ENCODE data around the gene FARS2. TPM values are rescaled to one million over a fixed set of nuclear protein-coding genes. Genes with fewer than 3 reads are reported as not detected.

FARS2 gene
- total and polyA plus RNA-seq, 9 of the 15 experiments (the other 6 are each of a cell fraction or from before 2014, with no cell fraction given) = 16.5 to 62.2 (median 27.0) TPM

DNA sequence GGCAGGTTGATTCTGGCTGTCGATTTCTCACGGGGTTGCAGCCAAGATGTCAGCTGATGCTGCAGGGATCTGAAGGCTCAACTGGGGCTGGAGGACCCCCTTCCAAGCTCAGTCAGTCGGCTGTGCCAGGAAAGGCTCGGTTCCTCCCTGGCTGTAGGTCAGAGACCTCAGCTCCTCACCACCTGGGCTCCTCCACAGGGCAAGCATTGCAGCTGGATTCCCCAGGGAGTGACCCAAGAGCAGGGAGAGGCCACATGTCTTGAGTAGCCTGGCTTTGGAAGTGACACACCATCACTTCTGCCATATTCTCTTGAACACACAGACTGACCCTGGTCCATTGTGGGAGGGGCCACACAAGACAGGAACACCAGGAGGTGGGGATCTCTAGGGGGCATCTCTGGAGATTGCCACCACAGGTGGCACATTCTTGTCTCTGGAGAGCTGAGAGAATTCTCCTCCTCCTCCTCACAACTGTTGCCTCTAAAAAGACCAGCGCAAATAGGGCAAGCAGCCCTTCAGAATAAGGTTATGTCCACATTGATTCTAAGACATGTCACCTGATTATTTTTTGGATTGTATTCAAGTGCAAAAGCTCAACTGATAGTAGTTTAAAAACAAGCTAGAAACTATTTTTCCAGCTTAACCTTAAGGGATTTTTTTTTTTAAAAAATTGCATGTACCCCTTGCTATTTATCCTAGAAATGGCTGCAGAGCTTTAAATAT lies 474.9 kb downstream of the FARS2 start:
- Histone ChIP-seq H3K27ac (ENCODE audit: extremely low read depth, low read depth, low read length) (no peak overlapping the region), H3K27me3 (ENCODE audit: control insufficient read depth in 2 of 2, insufficient read depth in 2 of 2, low read length in 2 of 2) (peaks cover 4 to 15% of the 10 kb centered on the region in 2 experiments; a peak in 2 of 5 replicates), H2AFZ (ENCODE audit: low read depth, low read length) (no peak overlapping the region), H3K9me1 (ENCODE audit: control insufficient read depth, insufficient read depth, low read length) (no peaks in the 10 kb centered on the region), H4K20me1 (replicated peaks; ENCODE audit: control insufficient read depth, insufficient read depth, low read length) (no peaks in the 10 kb centered on the region), H3K36me3 (ENCODE audit: control insufficient read depth, insufficient read depth, low read length) (no peaks in the 10 kb centered on the region), H3K9me3 (replicated peaks; ENCODE audit: control insufficient read depth, insufficient read depth, low read depth, low read length) (no peaks in the 10 kb centered on the region), H3K9ac (ENCODE audit: insufficient read depth in 1 of 2, low read depth in 2 of 2, low read length in 2 of 2) (no peak overlapping the region), H3K79me2 (ENCODE audit: control insufficient read depth, insufficient read depth, low read length) (no peaks in the 10 kb centered on the region), H3K4me1 (replicated peaks in 1 of 2; ENCODE audit: control insufficient read depth in 2 of 2, insufficient read depth in 2 of 2, low read length in 2 of 2) (no peaks in the 10 kb centered on the region), H3K4me3 (no peak overlapping the region), H3K4me2 (ENCODE audit: insufficient read depth, low read length) (no peak overlapping the region)
- FAIRE-seq (no peak), DNase-seq (ENCODE audit: extremely low read depth in 1 of 4, low spot score in 3 of 4) (no peak), ATAC-seq (no peak)
- no TSS peak for BruUV-seq (replicated peaks)
- WGBS (ENCODE audit: insufficient coverage, low coverage, missing lambda C conversion rate) = 19% methylated on average over 5 of the region's 5 CpGs
- no peak for TF ChIP-seq MEIS2 (IDR thresholded peaks at IDR 0.05; ENCODE audit: partially characterized antibody)
- no peak for TF ChIP-seq NFATC3 (IDR thresholded peaks at IDR 0.05)
- no peak for TF ChIP-seq NCOA1 (IDR thresholded peaks at IDR 0.05; ENCODE audit: low read depth)
- TF ChIP-seq MBD2 (IDR thresholded peaks at IDR 0.05; ENCODE audit: borderline replicate concordance, low read depth) = no peak
- TF ChIP-seq CCNT2 (IDR thresholded peaks at IDR 0.05; ENCODE audit: borderline replicate concordance, extremely low read depth, insufficient read length, low read depth, low read length) = no peak
- no peak for TF ChIP-seq NUFIP1 (IDR thresholded peaks at IDR 0.05; ENCODE audit: partially characterized antibody)
- TF ChIP-seq ZFPM2 (CRISPR knock-in tag; IDR thresholded peaks at IDR 0.05) = no peak
- no peak for TF ChIP-seq SMAD4 (CRISPR knock-in tag; conservative IDR thresholded peaks at IDR 0.05)
- TF ChIP-seq NEUROD1 (IDR thresholded peaks at IDR 0.05; ENCODE audit: borderline replicate concordance, low read depth, low read length, partially characterized antibody) = no peak
- TF ChIP-seq EP300 (IDR thresholded peaks at IDR 0.05; ENCODE audit: low read length) = no peak
- ChIA-PET CTCF (ENCODE audit: low intra/inter-chr PET ratio) (no interaction called here), POLR2A (interaction anchor here (0.6 to 1.2 kb wide), 3 partner anchors 11 to 500 kb away, joined by 3 to 5 read pairs (median 3); no protein-coding TSS in a partner anchor)
- in situ Hi-C loops (cut with MboI) = no loop called here
- intact Hi-C loops (cut with micrococcal nuclease) = no loop called here
